Keratinocyte (primary cell): Measurements from ENCODE around the gene CLEC12A. TPM values are rescaled to one million over a fixed set of nuclear protein-coding genes. Genes with fewer than 3 reads are reported as not detected.

Experiments used
- DNase-seq: peaks from one replicate; pipeline ENCODE4 v3.0.0-alpha.2; 2011; ENCODE audit warnings: low read depth, missing footprints, low spot score
- FAIRE-seq: peaks from 2 replicates; lab custom pipeline; 2011; peaks lifted over from hg19 to GRCh38; lab: Jason Lieb, UNC
- H2AFZ ChIP-seq: 2 replicates; pipeline ENCODE4 v1.6.0; 2012; ENCODE audit warnings: low read length, control low read depth, inconsistent platforms; ENCODE audit not compliant: control insufficient read depth
- H3K27ac ChIP-seq: 2 replicates; pipeline ENCODE4 v1.5.1; 2011; ENCODE audit warnings: low read length; ENCODE audit not compliant: control insufficient read depth, insufficient read depth
- H3K27me3 ChIP-seq: 3 replicates; pipeline ENCODE4 v1.6.0; 2011; ENCODE audit warnings: low read length; ENCODE audit not compliant: control insufficient read depth, insufficient read depth; ENCODE audit errors: extremely low read depth
- H3K36me3 ChIP-seq, 2 experiments: 2 replicates in 1 of 2; 3 replicates in 1 of 2; pipeline ENCODE4 v1.5.1; 2011; ENCODE audit warnings: low read length in 2 of 2, mild to moderate bottlenecking in 1 of 2; ENCODE audit not compliant: control insufficient read depth in 2 of 2, insufficient read depth in 2 of 2; ENCODE audit errors: extremely low read depth in 1 of 2
- H3K4me1 ChIP-seq: 3 replicates; pipeline ENCODE4 v1.5.1; 2011; ENCODE audit warnings: low read length; ENCODE audit not compliant: control insufficient read depth, insufficient read depth; ENCODE audit errors: extremely low read depth
- H3K4me2 ChIP-seq: 3 replicates; pipeline ENCODE4 v1.6.0; 2011; ENCODE audit warnings: low read depth, low read length; ENCODE audit not compliant: control insufficient read depth, insufficient read depth; ENCODE audit errors: extremely low read depth
- H3K4me3 ChIP-seq, 3 experiments: fragments of 200-600 bp in 1 of 3; sonication (generic) in 1 of 3; 2 replicates in 2 of 3; 3 replicates in 1 of 3; pipeline ENCODE4 v1.5.1; 2011 to 2016; ENCODE audit warnings: low read length in 3 of 3, mild to moderate bottlenecking in 3 of 3, control low read depth in 2 of 3, inconsistent platforms in 1 of 3, low read depth in 1 of 3, mixed read lengths in 1 of 3, mixed run types in 1 of 3, moderate library complexity in 1 of 3; ENCODE audit not compliant: control insufficient read depth in 2 of 3, insufficient read depth in 2 of 3; ENCODE audit errors: extremely low read depth in 1 of 3
- H3K79me2 ChIP-seq: 2 replicates; pipeline ENCODE4 v1.6.0; 2012; ENCODE audit warnings: low read length; ENCODE audit not compliant: control insufficient read depth, insufficient read depth
- H3K9ac ChIP-seq: 3 replicates; pipeline ENCODE4 v1.6.0; 2011; ENCODE audit warnings: low read length; ENCODE audit not compliant: control insufficient read depth, insufficient read depth; ENCODE audit errors: extremely low read depth
- H3K9me1 ChIP-seq: 3 replicates; pipeline ENCODE4 v1.6.0; 2011; ENCODE audit warnings: low read length; ENCODE audit not compliant: control insufficient read depth, insufficient read depth; ENCODE audit errors: extremely low read depth
- H3K9me3 ChIP-seq: 2 replicates; pipeline ENCODE4 v1.5.1; 2012; ENCODE audit warnings: low read depth, low read length; ENCODE audit not compliant: control insufficient read depth
- H4K20me1 ChIP-seq: 3 replicates; pipeline ENCODE4 v1.6.0; 2011; ENCODE audit warnings: low read length; ENCODE audit not compliant: control insufficient read depth, insufficient read depth; ENCODE audit errors: extremely low read depth
- EZH2 ChIP-seq: IDR thresholded peaks from one replicate; pipeline ENCODE4 v1.6.1; 2012; ENCODE audit warnings: inconsistent platforms, mild to moderate bottlenecking, low read length, moderate library complexity
- dilution Hi-C: fragments of 300-500 bp; cut with MboI; formaldehyde crosslinking; loops from one replicate; pipeline ENCODE4 v1.7.0; 2020; ENCODE audit warnings: low sequenced_read_pairs; ENCODE audit not compliant: extremely low pct_ligation_motif_present
- polyA plus RNA-seq, 5 experiments: library from polyadenylated mRNA; depleted of rRNA in 3 of 5; stranded (reverse) in 3 of 5; stranded (forward) in 1 of 5; unstranded in 1 of 5; fragments of >200 nt; gene quantifications; 1 replicate in 1 of 5; 2 replicates in 3 of 5; 3 replicates in 1 of 5; pipeline versions ENCODE4 v1.2.1 to v1.2.3, GENCODE V29; 2011 to 2012; ENCODE audit warnings: missing spikeins in 2 of 5, low read depth in 1 of 5, low replicate concordance in 1 of 5
- TF ChIP-seq, protein P1 (sequence below), 3 experiments: IDR thresholded peaks in 1 of 3; conservative IDR thresholded peaks in 1 of 3; optimal IDR thresholded peaks in 1 of 3; 2 replicates in 2 of 3; 3 replicates in 1 of 3; pipeline versions ENCODE3 to v1.5.1; 2011; ENCODE audit warnings: low read length in 3 of 3, mild to moderate bottlenecking in 3 of 3, moderate library complexity in 2 of 3, control low read depth in 1 of 3, inconsistent platforms in 1 of 3; ENCODE audit not compliant: insufficient read depth in 2 of 3; ENCODE audit errors: extremely low read depth in 1 of 3

The CLEC12A gene
- polyA plus RNA-seq, 1 donor (not counting 4 experiments of a cell fraction or from before 2014, with no cell fraction given): not detected

GRCh38 chr12:9961106-9961505 is 10.1 kb upstream of the CLEC12A start:
- no peaks in the 10 kb centered on the region for H3K36me3 ChIP-seq
- H4K20me1 ChIP-seq: no peaks in the 10 kb centered on the region
- H3K4me3 ChIP-seq: no peak overlapping the region
- no peak for FAIRE-seq
- H3K9ac ChIP-seq: no peak overlapping the region
- no peaks in the 10 kb centered on the region for H3K79me2 ChIP-seq
- no peaks in the 10 kb centered on the region for H3K9me3 ChIP-seq
- no peaks in the 10 kb centered on the region for H3K4me1 ChIP-seq
- no peak overlapping the region for H2AFZ ChIP-seq
- no peaks in the 10 kb centered on the region for H3K9me1 ChIP-seq
- TF ChIP-seq, protein P1, sequence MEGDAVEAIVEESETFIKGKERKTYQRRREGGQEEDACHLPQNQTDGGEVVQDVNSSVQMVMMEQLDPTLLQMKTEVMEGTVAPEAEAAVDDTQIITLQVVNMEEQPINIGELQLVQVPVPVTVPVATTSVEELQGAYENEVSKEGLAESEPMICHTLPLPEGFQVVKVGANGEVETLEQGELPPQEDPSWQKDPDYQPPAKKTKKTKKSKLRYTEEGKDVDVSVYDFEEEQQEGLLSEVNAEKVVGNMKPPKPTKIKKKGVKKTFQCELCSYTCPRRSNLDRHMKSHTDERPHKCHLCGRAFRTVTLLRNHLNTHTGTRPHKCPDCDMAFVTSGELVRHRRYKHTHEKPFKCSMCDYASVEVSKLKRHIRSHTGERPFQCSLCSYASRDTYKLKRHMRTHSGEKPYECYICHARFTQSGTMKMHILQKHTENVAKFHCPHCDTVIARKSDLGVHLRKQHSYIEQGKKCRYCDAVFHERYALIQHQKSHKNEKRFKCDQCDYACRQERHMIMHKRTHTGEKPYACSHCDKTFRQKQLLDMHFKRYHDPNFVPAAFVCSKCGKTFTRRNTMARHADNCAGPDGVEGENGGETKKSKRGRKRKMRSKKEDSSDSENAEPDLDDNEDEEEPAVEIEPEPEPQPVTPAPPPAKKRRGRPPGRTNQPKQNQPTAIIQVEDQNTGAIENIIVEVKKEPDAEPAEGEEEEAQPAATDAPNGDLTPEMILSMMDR (optimal IDR thresholded peaks at IDR 0.05 in 1 of 3, IDR thresholded peaks at IDR 0.05 in 1 of 3, conservative IDR thresholded peaks at IDR 0.05 in 1 of 3; ENCODE audit: extremely low read depth in 1 of 3, insufficient read depth in 2 of 3, low read length in 3 of 3): no peak
- no peak for TF ChIP-seq EZH2
- dilution Hi-C loops: no loop called here
- H3K4me2 ChIP-seq: no peak overlapping the region
- no peaks in the 10 kb centered on the region for H3K27me3 ChIP-seq
- DNase-seq: no peak
- H3K27ac ChIP-seq: no peak overlapping the region

GRCh38 chr12:9961901-9962300 is 9.3 kb upstream of the CLEC12A start:
- no peak overlapping the region for H3K4me2 ChIP-seq
- no peak overlapping the region for H2AFZ ChIP-seq
- no peaks in the 10 kb centered on the region for H3K9me1 ChIP-seq
- FAIRE-seq (no peak), DNase-seq (no peak)
- H3K36me3 ChIP-seq: no peaks in the 10 kb centered on the region
- dilution Hi-C loops: no loop called here
- H3K79me2 ChIP-seq: no peaks in the 10 kb centered on the region
- no peaks in the 10 kb centered on the region for H3K9me3 ChIP-seq
- H3K4me1 ChIP-seq: no peaks in the 10 kb centered on the region
- no peaks in the 10 kb centered on the region for H3K27me3 ChIP-seq
- no peaks in the 10 kb centered on the region for H4K20me1 ChIP-seq
- no peak for TF ChIP-seq EZH2
- TF ChIP-seq, protein P1 (optimal IDR thresholded peaks at IDR 0.05 in 1 of 3, IDR thresholded peaks at IDR 0.05 in 1 of 3, conservative IDR thresholded peaks at IDR 0.05 in 1 of 3; ENCODE audit: extremely low read depth in 1 of 3, insufficient read depth in 2 of 3, low read length in 3 of 3): no peak
- no peak overlapping the region for H3K27ac ChIP-seq
- H3K4me3 ChIP-seq: no peak overlapping the region
- H3K9ac ChIP-seq: no peak overlapping the region
